Measurements from ENCODE around the gene KRT82. TPM values are rescaled to one million over a fixed set of nuclear protein-coding genes. Genes with fewer than 3 reads are reported as not detected.

KRT82 gene
- total RNA-seq = not detected in 2 replicates

GRCh38 chr12:52405922-52406385, at the start of gene KRT82:
Gene KRT82, minus strand, starts transcription at chr12:52406335. Its CDS starts 58 bp downstream, at chr12:52406277.

GRCh38 chr12:52452101-52452500, 46.0 kb upstream of the KRT82 start, which contains the start of gene KRT6B:
Gene KRT6B, minus strand, starts transcription at chr12:52452146. Its CDS starts 68 bp downstream, at chr12:52452078.

GRCh38 chr12:52434081-52434733, 28.1 kb upstream of the KRT82 start, which contains the start of gene KRT75:
Gene KRT75, minus strand, starts transcription at chr12:52434371. Its CDS starts 67 bp downstream, at chr12:52434304.

GRCh38 chr12:52385226-52385702, 20.9 kb downstream of the KRT82 start, which contains the start of gene KRT84:
Gene KRT84, minus strand, starts transcription at chr12:52385652. Its CDS starts 67 bp downstream, at chr12:52385585.

GRCh38 chr12:52366738-52367485, 39.2 kb downstream of the KRT82 start, which contains the start of gene KRT85:
Gene KRT85, minus strand, starts transcription at chr12:52367481. Its CDS starts 76 bp downstream, at chr12:52367405.

Other genes with a start within 250 kb of the KRT82 start
- 0.52 and 0.97 TPM in 2 replicates for gene KRT80, start 214.3 kb downstream of the KRT82 start, total RNA-seq
- 14.2 and 24.8 TPM in 2 replicates for gene KRT7, start 173.1 kb downstream of the KRT82 start, total RNA-seq
- 0.54 and 2.0 TPM in 2 replicates for gene KRT86, start 131.7 kb downstream of the KRT82 start, total RNA-seq
- 0.26 TPM in 1 of 2 replicates, not detected in the other for gene KRT81, start 114.8 kb downstream of the KRT82 start, total RNA-seq
- gene KRT83, start 84.9 kb downstream of the KRT82 start, total RNA-seq = not detected in 2 replicates
- under 0.01 TPM in 1 of 2 replicates, not detected in the other for gene KRT85, start 38.9 kb downstream of the KRT82 start, total RNA-seq
- gene KRT84, start 20.7 kb downstream of the KRT82 start, total RNA-seq = not detected in 2 replicates
- gene KRT75, start 28.0 kb upstream of the KRT82 start, total RNA-seq = 0.91 and 1.4 TPM in 2 replicates
- not detected in 2 replicates for gene KRT6B, start 45.8 kb upstream of the KRT82 start, total RNA-seq
- gene KRT6C, start 67.5 kb upstream of the KRT82 start, total RNA-seq = not detected in 2 replicates
- not detected in 2 replicates for gene KRT6A, start 86.9 kb upstream of the KRT82 start, total RNA-seq
- gene KRT5, start 114.1 kb upstream of the KRT82 start, total RNA-seq = not detected in 2 replicates
- not detected in 2 replicates for gene KRT71, start 146.8 kb upstream of the KRT82 start, total RNA-seq
- not detected in 2 replicates for gene KRT74, start 167.5 kb upstream of the KRT82 start, total RNA-seq
- not detected in 2 replicates for gene KRT72, start 195.1 kb upstream of the KRT82 start, total RNA-seq
- gene KRT73, start 212.2 kb upstream of the KRT82 start, total RNA-seq = not detected in 2 replicates
- gene KRT2, start 245.9 kb upstream of the KRT82 start, total RNA-seq = not detected in 2 replicates

All from articular chondrocyte of knee joint (primary cell).